ENCODE measurements around the gene CCDC85B. TPM values are rescaled to one million over a fixed set of nuclear protein-coding genes. Genes with fewer than 3 reads are reported as not detected.

Gene CCDC85B
- total RNA-seq, 1 donor from 2014 or later = 28.6 TPM

GRCh38 chr11:65873318-65874156, 16.9 kb upstream of the CCDC85B start:
- peak; percentile 96 for DNase-seq
- ATAC-seq = peak; percentile 97
- Histone ChIP-seq H3K4me3 (peak overlapping the region; percentile 62), H3K27me3 (ENCODE audit: low read depth) (no peaks in the 10 kb centered on the region), H3K36me3 (peaks cover 9% of the 10 kb centered on the region), H3K27ac (peak overlapping the region; percentile 87), H3K4me1 (peaks cover 26% of the 10 kb centered on the region), H3K9me3 (no peaks in the 10 kb centered on the region)
- no peak for TF ChIP-seq CTCF (IDR thresholded peaks at IDR 0.05)
- intact Hi-C loops (cut with DNase I) = no loop called here

- Histone ChIP-seq H3K36me3 (peaks cover 26% of the 10 kb centered on the region), H3K27ac (peak within 1 kb of the TSS; percentile 36), H3K4me1 (peaks cover 3% of the 10 kb centered on the region), H3K4me3 (peak within 1 kb of the TSS; percentile 24), H3K27me3 (ENCODE audit: low read depth) (no peaks in the 10 kb centered on the region), H3K9me3 (no peaks in the 10 kb centered on the region)
- peak; percentile 62 for DNase-seq
- intact Hi-C loops (cut with DNase I) = loop anchor here (10.0 kb wide), 1 partner anchor 105 kb away; no protein-coding TSS in a partner anchor
- TF ChIP-seq CTCF (IDR thresholded peaks at IDR 0.05) = no peak
- peak; percentile 39 to 47 for ATAC-seq
These were observed 10.9 kb upstream of the CCDC85B start, which contains the start of gene CTSW for GRCh38 chr11:65879617-65880016. Gene CTSW, plus strand, starts transcription at chr11:65879837. Its CDS starts 18 bp downstream, at chr11:65879855.

- Histone ChIP-seq H3K4me1 (peaks cover 7% of the 10 kb centered on the region), H3K9me3 (no peaks in the 10 kb centered on the region), H3K4me3 (peak overlapping the region; percentile 24), H3K27me3 (ENCODE audit: low read depth) (no peaks in the 10 kb centered on the region), H3K27ac (peak overlapping the region; percentile 36), H3K36me3 (peaks cover 27% of the 10 kb centered on the region)
- intact Hi-C loops (cut with DNase I) = loop anchor here (10.0 kb wide), 1 partner anchor 105 kb away; no protein-coding TSS in a partner anchor
- ATAC-seq = no peak
- no peak for DNase-seq
- TF ChIP-seq CTCF (IDR thresholded peaks at IDR 0.05) = no peak
These were observed 10.4 kb upstream of the CCDC85B start for GRCh38 chr11:65880027-65880426.

- no peak for ATAC-seq
- TF ChIP-seq CTCF (IDR thresholded peaks at IDR 0.05) = no peak
- H3K9me3 ChIP-seq = no peaks in the 10 kb centered on the region
- peaks cover 7% of the 10 kb centered on the region for H3K4me1 ChIP-seq
- no peak overlapping the region for H3K27ac ChIP-seq
- peak; percentile 34 for DNase-seq
- peaks cover 36% of the 10 kb centered on the region for H3K36me3 ChIP-seq
- H3K27me3 ChIP-seq (ENCODE audit: low read depth) = no peaks in the 10 kb centered on the region
- H3K4me3 ChIP-seq = no peak overlapping the region
- intact Hi-C loops (cut with DNase I) = loop anchor here (10.0 kb wide), 1 partner anchor 104 kb away; no protein-coding TSS in a partner anchor
These were observed 9.5 kb upstream of the CCDC85B start for GRCh38 chr11:65880844-65881421.

- intact Hi-C loops (cut with DNase I) = loop anchor here (10.0 kb wide), 1 partner anchor 102 kb away; no protein-coding TSS in a partner anchor
- ATAC-seq = no peak
- peak; percentile 43 for DNase-seq
- Histone ChIP-seq H3K9me3 (no peaks in the 10 kb centered on the region), H3K27me3 (ENCODE audit: low read depth) (no peaks in the 10 kb centered on the region), H3K4me3 (no peak overlapping the region), H3K4me1 (peaks cover 11% of the 10 kb centered on the region), H3K36me3 (peaks cover 43% of the 10 kb centered on the region), H3K27ac (no peak overlapping the region)
- TF ChIP-seq CTCF (IDR thresholded peaks at IDR 0.05) = no peak
These were observed 8.1 kb upstream of the CCDC85B start for GRCh38 chr11:65882120-65883057.

Data from lower lobe of right lung (tissue), 2 donors.